H54 (cell line): ENCODE data around the gene RTP5.

Source experiments
- DNase-seq: peaks from one replicate; pipeline ENCODE4 v3.0.0; 2011; ENCODE audit warnings: low spot score, mixed read lengths; ENCODE audit not compliant: insufficient read length
- FAIRE-seq: peaks from 3 replicates; lab custom pipeline; 2011; peaks lifted over from hg19 to GRCh38; lab: Jason Lieb, UNC
- POLR2A ChIP-seq: IDR thresholded peaks from 2 replicates; pipeline ENCODE4 v1.6.1; 2011; ENCODE audit warnings: low read depth, mild to moderate bottlenecking, low read length

Gene RTP5

GRCh38 chr2:241850544-241851324 lies 18.8 kb upstream of the RTP5 start:
- FAIRE-seq = no peak
- TF ChIP-seq POLR2A = no peak
- DNase-seq = no peak

GRCh38 chr2:241851325-241852115 lies 18.0 kb upstream of the RTP5 start:
- FAIRE-seq = no peak
- TF ChIP-seq POLR2A = no peak

GRCh38 chr2:241852116-241852980 lies 17.2 kb upstream of the RTP5 start:
- FAIRE-seq (no peak), DNase-seq (no peak)
- no peak for TF ChIP-seq POLR2A

More at GRCh38 chr2:241851325-241852115, 18.0 kb upstream of the RTP5 start:
- DNase-seq = no peak

GRCh38 chr2:241852981-241853631 lies 16.4 kb upstream of the RTP5 start:
- FAIRE-seq = no peak
- TF ChIP-seq POLR2A = no peak
- DNase-seq = no peak

- DNase-seq = no peak
- FAIRE-seq = no peak
- 0 out of 2 replicates have a peak, but pooled peaks have one; percentile 21 for TF ChIP-seq POLR2A
These were observed 15.7 kb upstream of the RTP5 start for GRCh38 chr2:241853651-241854341.

- FAIRE-seq (no peak), DNase-seq (no peak)
- TF ChIP-seq POLR2A = no peak
These were observed 14.9 kb upstream of the RTP5 start for GRCh38 chr2:241854342-241855244.

GRCh38 chr2:241855245-241855887 lies 14.2 kb upstream of the RTP5 start:
- TF ChIP-seq POLR2A = no peak
- FAIRE-seq (no peak), DNase-seq (no peak)

- no peak for DNase-seq
- no peak for TF ChIP-seq POLR2A
- no peak for FAIRE-seq
These were observed 13.6 kb upstream of the RTP5 start for GRCh38 chr2:241855888-241856422.

- no peak for TF ChIP-seq POLR2A
- no peak for DNase-seq
- FAIRE-seq = no peak
These were observed 12.4 kb upstream of the RTP5 start for GRCh38 chr2:241857041-241857541.

- no peak for TF ChIP-seq POLR2A
- DNase-seq (no peak), FAIRE-seq (no peak)
These were observed 11.9 kb upstream of the RTP5 start for GRCh38 chr2:241857572-241858121.
